Natural killer cell treated with Interleukin-12 subunit alpha and Interleukin-12 subunit beta and Interleukin-15 and Interleukin-18, amount 100 ng/mL, for 72 hours (primary cell): ENCODE results near the gene SIT1. TPM values are rescaled to one million over a fixed set of nuclear protein-coding genes. Genes with fewer than 3 reads are reported as not detected.
A peak's percentile ranks its signal among the peaks of the same experiment; 100 is the strongest.

Experiments
- ATAC-seq, 2 donors: fragments of 150-1000 bp; cut with Tn5 transposase in 1 of 2; sonication (Bioruptor Pico), chemical (Tn5 transposase) in 1 of 2; 2 replicates each; pipeline ENCODE4 v1.10.0; 2021
- DNase-seq: peaks from one replicate; pipeline ENCODE4 v3.0.0; 2022; ENCODE audit warnings: low spot score
- H3K27ac Mint-ChIP-seq, 2 donors: 1 replicate in 1 of 2; 2 replicates in 1 of 2; pipeline ENCODE4 v1.8.0; 2022; ENCODE audit warnings: mixed read lengths in 2 of 2, mild to moderate bottlenecking in 1 of 2, moderate library complexity in 1 of 2
- H3K27me3 Mint-ChIP-seq, 2 donors: 1 replicate in 1 of 2; 2 replicates in 1 of 2; pipeline ENCODE4 v1.8.0; 2022; ENCODE audit warnings: mixed read lengths in 2 of 2
- H3K36me3 Mint-ChIP-seq: one replicate; pipeline ENCODE4 v1.8.0; 2022; ENCODE audit warnings: mixed read lengths
- H3K4me1 Mint-ChIP-seq, 2 donors: 1 replicate in 1 of 2; 2 replicates in 1 of 2; pipeline ENCODE4 v1.8.0; 2022; ENCODE audit warnings: low read depth in 2 of 2, mixed read lengths in 2 of 2, mild to moderate bottlenecking in 1 of 2
- H3K4me3 Mint-ChIP-seq: one replicate; pipeline ENCODE4 v1.8.0; 2022; ENCODE audit warnings: mixed read lengths
- H3K9me3 Mint-ChIP-seq: 2 replicates; pipeline ENCODE4 v1.8.0; 2022; ENCODE audit warnings: mixed read lengths
- total RNA-seq, 2 donors: library from RNA; stranded (reverse); gene quantifications; one replicate each; pipeline ENCODE4 v1.2.3, GENCODE V29; 2022

Gene SIT1, protein sequence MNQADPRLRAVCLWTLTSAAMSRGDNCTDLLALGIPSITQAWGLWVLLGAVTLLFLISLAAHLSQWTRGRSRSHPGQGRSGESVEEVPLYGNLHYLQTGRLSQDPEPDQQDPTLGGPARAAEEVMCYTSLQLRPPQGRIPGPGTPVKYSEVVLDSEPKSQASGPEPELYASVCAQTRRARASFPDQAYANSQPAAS
- total RNA-seq: 1 to 10 TPM; 3.5 to 7.1 TPM

DNA sequence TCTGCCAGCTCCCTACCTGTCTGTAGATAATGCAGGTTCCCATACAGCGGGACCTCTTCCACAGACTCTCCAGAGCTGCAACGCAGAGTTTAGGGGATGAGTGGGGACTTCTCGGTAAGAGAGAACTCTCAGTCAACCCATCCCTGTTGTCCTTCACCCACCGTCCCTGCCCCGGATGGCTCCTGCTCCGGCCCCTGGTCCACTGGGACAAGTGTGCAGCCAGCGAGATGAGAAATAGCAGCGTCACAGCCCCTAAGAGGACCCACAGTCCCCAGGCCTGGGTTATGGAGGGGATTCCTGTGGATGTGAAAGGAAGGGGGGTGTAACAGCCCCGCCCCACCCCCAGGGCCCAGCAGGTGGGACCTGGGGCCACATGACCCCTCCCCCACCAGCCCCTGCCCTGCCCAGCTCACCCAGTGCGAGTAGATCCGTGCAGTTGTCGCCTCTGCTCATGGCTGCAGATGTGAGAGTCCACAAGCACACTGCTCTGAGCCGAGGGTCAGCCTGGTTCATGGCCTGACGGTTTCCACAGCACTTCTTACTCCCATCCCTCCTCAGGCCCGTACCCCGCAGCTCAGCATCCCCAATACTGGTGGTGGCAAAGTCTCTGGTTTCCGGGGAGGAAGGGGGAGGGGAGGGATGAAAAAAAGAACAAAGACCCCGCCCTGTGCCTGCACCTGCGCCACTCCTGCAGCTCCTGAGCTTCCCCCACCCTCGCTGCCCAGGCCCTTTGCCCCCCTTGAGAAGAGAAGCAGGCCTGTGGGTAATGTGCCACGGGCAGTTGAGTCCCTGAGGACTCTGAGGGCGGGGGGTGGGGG, at the start of gene SIT1:
SIT1 (minus strand) TSS at position 591 of the 818 bp plus-strand sequence; CDS start at position 513, 78 bp downstream.
- H3K4me1 Mint-ChIP-seq: peaks cover 34 to 35% of the 10 kb centered on the region in 2 donors
- DNase-seq: no peak
- peak within 1 kb of the TSS; percentile 60 for H3K4me3 Mint-ChIP-seq
- H3K9me3 Mint-ChIP-seq: no peaks in the 10 kb centered on the region
- ATAC-seq: no peak
- H3K27me3 Mint-ChIP-seq: no peaks in the 10 kb centered on the region
- peak within 1 kb of the TSS; percentile 86 to 94 for H3K27ac Mint-ChIP-seq
- H3K36me3 Mint-ChIP-seq: no peaks in the 10 kb centered on the region

DNA sequence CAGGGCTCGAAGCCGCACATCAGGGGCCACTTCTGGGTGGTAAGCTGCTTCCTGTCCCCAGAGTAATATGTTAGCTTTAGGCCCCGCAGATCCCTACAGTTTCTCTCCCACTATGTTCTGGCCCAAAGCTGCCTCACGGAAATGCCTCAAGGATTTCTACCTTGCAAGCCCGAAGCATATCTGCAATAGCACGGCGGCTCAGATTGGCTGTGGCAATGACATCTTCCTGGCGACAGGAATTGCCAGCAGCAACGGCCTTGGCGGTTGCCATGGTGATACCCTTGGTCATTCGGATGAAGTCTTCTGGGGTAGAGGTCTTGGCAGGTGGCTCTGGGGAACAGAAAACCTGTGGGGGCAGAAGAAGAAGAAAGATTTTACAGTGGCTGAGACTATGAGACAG, 49.3 kb upstream of the SIT1 start:
- ATAC-seq (no peak), DNase-seq (no peak)
- H3K4me1 Mint-ChIP-seq: peaks cover 8 to 13% of the 10 kb centered on the region in 2 donors
- H3K36me3 Mint-ChIP-seq: peaks cover 16% of the 10 kb centered on the region
- no peak overlapping the region for H3K4me3 Mint-ChIP-seq
- H3K27me3 Mint-ChIP-seq: no peaks in the 10 kb centered on the region
- no peaks in the 10 kb centered on the region for H3K9me3 Mint-ChIP-seq
- no peak overlapping the region for H3K27ac Mint-ChIP-seq

DNA sequence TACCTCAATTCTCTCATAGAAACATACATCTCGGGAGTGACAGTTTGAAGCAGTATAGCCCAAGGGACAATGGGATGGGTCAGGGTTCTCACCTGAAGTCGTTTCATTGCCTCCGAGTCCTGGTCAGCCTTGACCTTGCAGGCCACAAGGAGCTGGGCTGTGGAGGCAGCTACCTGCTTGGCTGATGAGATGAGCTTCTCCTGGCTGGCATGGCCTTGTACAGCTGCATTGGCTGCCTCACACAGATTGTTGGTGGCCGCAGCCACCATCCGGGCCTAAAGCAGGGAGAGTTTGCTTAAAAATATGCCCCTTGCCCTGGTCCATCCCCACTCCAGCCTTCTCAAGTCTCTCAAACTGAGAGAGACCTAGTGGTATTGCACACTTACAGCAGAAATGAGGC, 47.5 kb upstream of the SIT1 start:
- no peak for DNase-seq
- Mint-ChIP-seq H3K27ac (peak overlapping the region in 1 of 2 donors; percentile 43), H3K9me3 (no peaks in the 10 kb centered on the region), H3K27me3 (no peaks in the 10 kb centered on the region), H3K4me3 (no peak overlapping the region), H3K4me1 (peaks cover 8 to 13% of the 10 kb centered on the region in 2 donors), H3K36me3 (peaks cover 14% of the 10 kb centered on the region)
- no peak for ATAC-seq

DNA sequence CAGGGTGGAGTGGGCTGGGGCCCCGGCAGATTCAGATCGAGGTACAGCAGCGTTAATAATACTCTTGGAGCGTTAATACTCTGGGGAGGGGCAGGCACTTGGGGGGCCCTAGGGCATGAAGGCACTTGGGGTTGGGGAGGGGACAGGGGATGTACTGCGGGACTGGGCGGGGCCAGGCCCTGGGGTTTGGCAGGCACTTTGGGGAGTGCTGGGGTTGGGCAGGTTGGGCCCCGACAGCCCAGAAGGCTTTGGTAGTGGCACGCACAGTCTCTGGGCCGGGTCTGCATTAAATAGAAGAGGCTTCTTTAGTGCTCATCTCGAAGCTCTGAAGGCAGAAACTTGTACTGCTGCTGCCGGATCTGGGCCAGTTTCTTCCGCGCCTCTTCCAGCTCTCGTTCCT, 46.8 kb upstream of the SIT1 start:
- no peak overlapping the region for H3K27ac Mint-ChIP-seq
- H3K27me3 Mint-ChIP-seq: no peaks in the 10 kb centered on the region
- H3K4me1 Mint-ChIP-seq: peaks cover 8 to 13% of the 10 kb centered on the region in 2 donors
- ATAC-seq: no peak
- H3K9me3 Mint-ChIP-seq: no peaks in the 10 kb centered on the region
- peaks cover 9% of the 10 kb centered on the region for H3K36me3 Mint-ChIP-seq
- peak; percentile 37 for DNase-seq
- no peak overlapping the region for H3K4me3 Mint-ChIP-seq

DNA sequence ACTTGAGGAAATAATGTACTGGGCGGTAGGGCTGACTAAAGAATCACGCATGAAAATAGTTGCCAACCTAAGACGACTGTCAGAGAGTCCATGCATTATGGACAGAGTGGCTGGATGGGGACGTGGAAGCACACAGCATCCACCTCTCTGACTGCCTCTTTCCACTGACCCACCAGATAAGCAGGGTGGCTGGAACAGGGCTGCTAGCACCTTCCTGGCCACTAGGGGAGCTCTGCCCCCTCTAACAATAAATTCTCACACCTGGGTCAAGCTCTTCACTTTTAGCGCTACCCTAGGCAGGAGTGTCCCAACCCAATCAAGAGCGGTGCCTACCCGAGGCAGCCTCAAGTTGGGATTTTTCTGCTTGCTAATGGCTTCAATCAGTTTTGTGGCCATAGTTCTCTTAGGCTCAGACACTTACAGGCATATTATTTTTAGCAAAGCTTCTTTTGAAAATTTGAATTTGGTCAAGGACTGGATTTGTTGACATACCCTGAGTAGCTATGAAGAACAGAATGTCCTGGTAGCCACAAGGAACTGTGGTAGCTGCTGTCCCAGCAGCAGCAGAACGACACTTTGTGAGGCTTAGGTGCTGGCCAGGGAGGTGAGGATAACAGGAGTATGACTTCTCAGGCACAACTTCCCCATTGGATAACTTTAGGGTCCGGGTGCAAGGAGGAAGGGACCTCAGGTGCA, 45.9 kb upstream of the SIT1 start:
- peak overlapping the region in 1 of 2 donors; percentile 17 for H3K27ac Mint-ChIP-seq
- no peaks in the 10 kb centered on the region for H3K27me3 Mint-ChIP-seq
- peaks cover 9% of the 10 kb centered on the region for H3K36me3 Mint-ChIP-seq
- H3K9me3 Mint-ChIP-seq: no peaks in the 10 kb centered on the region
- H3K4me3 Mint-ChIP-seq: no peak overlapping the region
- peaks cover 8 to 18% of the 10 kb centered on the region in 2 donors for H3K4me1 Mint-ChIP-seq
- ATAC-seq (peak; percentile 81 to 84), DNase-seq (peak; percentile 69)

DNA sequence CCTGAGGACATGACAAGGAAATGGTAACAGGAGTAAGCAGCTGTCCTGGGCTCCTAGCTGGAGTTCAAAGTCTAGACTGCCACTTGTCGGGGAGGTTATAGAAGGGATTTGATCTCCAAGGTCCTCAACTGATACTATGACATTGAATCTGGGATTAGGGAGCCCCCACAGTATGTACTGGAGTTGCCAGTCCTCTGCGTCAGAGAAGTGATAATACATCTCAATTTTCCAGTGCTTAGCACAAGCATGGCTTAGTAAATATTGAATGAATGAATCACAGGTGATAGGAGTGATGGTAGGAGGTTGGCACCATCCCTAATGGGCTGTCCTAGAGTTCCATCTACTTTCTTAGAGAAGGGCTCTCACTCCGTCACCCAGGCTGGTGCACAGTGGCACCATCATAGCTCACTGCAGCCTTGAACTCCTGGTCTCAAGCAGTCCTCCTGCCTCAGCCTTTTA, 45.2 kb upstream of the SIT1 start:
- Mint-ChIP-seq H3K36me3 (peaks cover 9% of the 10 kb centered on the region), H3K4me1 (peaks cover 14 to 20% of the 10 kb centered on the region in 2 donors), H3K9me3 (no peaks in the 10 kb centered on the region), H3K27me3 (no peaks in the 10 kb centered on the region), H3K27ac (no peak overlapping the region), H3K4me3 (no peak overlapping the region)
- ATAC-seq (no peak), DNase-seq (no peak)

DNA sequence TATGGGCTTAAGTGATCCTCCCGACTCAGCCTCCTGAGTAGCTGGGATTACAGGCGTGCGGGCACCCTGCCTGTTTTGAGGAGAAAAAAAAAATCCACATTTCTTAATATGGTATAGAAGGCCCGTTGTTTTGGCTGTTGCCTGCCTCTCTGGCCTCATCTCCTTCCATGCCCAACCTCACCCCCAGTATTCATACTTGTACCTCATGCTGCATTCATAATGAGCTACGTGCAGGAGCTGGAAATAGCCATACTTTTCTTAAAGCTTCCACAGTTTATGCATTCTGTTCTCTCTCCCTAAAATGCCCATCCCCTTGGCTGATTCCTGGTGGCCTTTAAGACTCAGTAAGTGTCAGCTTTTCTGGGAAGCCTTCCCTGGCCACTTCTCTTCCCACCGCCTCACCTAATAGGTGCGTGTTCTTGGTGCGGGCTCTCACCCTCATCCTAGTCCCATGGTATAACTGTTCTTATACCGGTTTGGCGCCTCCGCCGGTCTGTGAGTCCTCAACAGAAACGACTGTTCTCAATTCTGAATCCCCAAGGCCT, 41.1 kb upstream of the SIT1 start:
- Mint-ChIP-seq H3K4me3 (peak overlapping the region; percentile 91), H3K9me3 (no peaks in the 10 kb centered on the region), H3K36me3 (peaks cover 4% of the 10 kb centered on the region), H3K4me1 (peaks cover 11 to 21% of the 10 kb centered on the region in 2 donors), H3K27ac (peak overlapping the region; percentile 16 to 58), H3K27me3 (no peaks in the 10 kb centered on the region)
- DNase-seq: no peak
- no peak for ATAC-seq

DNA sequence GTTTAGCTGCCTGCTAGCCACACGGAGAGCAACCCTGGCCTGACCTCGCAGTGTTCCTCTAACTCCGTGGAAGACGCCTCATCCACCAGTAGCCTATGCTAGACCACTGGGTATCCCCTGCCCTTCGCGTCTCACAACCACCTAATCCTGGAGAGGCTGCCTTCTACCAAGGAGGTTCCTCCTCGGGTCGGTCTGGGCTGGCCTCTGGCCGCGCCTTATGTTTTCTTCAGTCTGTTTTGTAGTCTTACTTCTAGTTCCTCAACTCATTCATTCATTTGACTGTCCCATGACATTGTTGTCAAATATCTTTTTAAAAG, 40.6 kb upstream of the SIT1 start:
- H3K27me3 Mint-ChIP-seq: no peaks in the 10 kb centered on the region
- no peaks in the 10 kb centered on the region for H3K9me3 Mint-ChIP-seq
- ATAC-seq: peak in 1 of 2 donors; percentile 47
- DNase-seq: no peak
- peak overlapping the region; percentile 16 to 58 for H3K27ac Mint-ChIP-seq
- peaks cover 6 to 16% of the 10 kb centered on the region in 2 donors for H3K4me1 Mint-ChIP-seq
- peak overlapping the region; percentile 91 for H3K4me3 Mint-ChIP-seq
- H3K36me3 Mint-ChIP-seq: no peaks in the 10 kb centered on the region

DNA sequence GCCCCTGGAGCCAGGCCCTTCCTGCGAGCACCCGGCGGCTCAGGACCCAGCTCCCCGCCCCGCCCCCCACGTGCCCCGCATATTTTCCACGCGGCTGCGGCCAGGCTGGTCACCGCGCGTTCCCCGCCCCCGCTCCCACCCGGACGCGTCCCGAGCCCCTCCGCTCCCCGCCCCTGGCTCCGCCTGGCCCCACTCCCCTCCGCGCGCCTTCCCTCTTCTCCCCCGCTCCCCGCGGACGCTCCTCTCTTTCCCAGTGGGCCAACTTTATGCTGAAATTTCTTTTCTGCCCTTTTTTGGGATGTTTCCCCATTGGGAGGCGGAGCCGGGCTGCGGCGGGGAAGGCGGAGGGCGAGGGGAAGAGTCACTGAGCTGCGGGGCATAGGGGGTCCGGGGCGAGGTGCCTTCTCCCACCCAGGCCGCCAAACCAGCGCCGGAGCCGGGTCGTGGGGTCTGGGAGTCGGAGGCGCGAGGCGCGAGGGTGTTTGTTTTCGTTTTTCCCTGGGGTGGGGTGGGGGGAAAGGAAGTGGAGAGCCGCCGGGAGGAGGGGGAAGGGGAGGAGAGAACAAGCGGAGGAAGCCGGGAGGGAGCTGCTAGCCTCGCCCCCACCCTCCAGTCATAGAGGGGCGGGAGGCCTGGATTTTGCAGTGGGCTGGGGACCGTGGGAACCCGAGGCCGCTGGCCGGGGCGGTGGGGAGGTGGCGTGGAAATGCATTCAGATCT, 40.0 kb upstream of the SIT1 start:
- peak overlapping the region; percentile 91 for H3K4me3 Mint-ChIP-seq
- H3K36me3 Mint-ChIP-seq: no peaks in the 10 kb centered on the region
- ATAC-seq (peak; percentile 65 to 69), DNase-seq (no peak)
- no peaks in the 10 kb centered on the region for H3K9me3 Mint-ChIP-seq
- peaks cover 5 to 16% of the 10 kb centered on the region in 2 donors for H3K4me1 Mint-ChIP-seq
- H3K27ac Mint-ChIP-seq: peak overlapping the region; percentile 16 to 58
- H3K27me3 Mint-ChIP-seq: no peaks in the 10 kb centered on the region

DNA sequence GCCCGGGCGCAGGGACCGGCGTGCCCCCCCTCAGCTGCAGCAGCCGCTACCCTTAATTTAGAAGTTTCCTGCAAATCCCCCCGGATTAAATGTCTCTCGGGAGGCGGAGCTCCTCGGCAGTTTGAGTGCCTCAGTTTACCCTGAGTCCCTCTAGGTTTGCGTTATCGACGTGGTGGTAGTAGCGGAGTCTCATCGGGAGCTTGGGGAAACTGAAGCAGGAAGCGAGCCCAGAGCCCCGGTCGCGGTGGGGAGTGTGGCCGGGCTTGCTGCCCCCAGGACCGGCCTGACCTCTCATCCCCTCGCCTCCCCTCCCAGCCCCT, 39.5 kb upstream of the SIT1 start:
- Mint-ChIP-seq H3K4me3 (peak overlapping the region; percentile 91), H3K27ac (no peak overlapping the region), H3K9me3 (no peaks in the 10 kb centered on the region)

DNA sequence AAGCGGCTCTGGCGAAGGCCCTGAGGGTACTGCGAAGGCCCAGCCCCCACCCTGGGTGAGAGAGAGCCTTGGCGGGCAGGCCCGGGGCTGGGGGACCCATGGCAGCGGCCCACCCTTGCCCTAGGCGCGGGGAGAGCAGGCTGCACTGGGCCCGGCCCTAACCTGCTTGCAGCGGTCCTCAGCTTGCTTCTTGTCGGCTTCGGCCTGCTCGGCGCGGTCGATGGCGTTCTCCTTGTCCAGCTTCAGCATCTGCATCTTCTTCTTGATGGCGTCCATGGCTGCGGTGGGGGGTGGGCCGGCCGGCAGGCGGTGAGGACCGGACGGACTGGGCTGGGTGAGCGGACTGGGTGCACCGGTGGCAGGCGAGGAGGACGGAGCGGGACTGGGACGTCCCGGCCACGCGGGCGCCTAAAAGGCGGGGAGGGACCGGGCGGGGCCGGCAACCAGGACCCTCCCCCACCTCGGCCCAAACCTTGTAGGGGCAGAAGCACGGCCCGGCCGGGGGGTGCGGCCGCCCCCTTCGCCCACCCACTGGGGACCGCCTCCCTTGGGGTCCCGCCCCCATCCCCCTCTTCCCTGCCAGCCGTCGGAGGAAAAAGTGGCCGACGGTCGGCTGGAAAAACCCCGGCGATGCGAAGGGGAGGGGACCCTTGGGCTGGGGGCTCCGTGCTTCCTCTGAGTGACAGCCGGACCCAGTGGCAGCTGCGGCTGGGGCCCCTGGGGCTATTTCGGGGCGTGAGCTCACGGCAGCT, 39.0 kb upstream of the SIT1 start, which contains the start of gene TPM2:
TPM2 (minus strand) TSS at position 384 of the 752 bp plus-strand sequence; CDS start at position 276, 108 bp downstream.
- Mint-ChIP-seq H3K4me1 (peaks cover 5 to 16% of the 10 kb centered on the region in 2 donors), H3K27ac (peak within 1 kb of the TSS; percentile 16 to 58), H3K9me3 (no peaks in the 10 kb centered on the region), H3K27me3 (no peaks in the 10 kb centered on the region), H3K36me3 (no peaks in the 10 kb centered on the region), H3K4me3 (peak within 1 kb of the TSS; percentile 91)
- DNase-seq (no peak), ATAC-seq (no peak)

More for the DNA sequence above, 39.5 kb upstream of the SIT1 start:
- H3K4me1 Mint-ChIP-seq: peaks cover 5 to 16% of the 10 kb centered on the region in 2 donors
- DNase-seq (no peak), ATAC-seq (no peak)
- no peaks in the 10 kb centered on the region for H3K36me3 Mint-ChIP-seq
- no peaks in the 10 kb centered on the region for H3K27me3 Mint-ChIP-seq

DNA sequence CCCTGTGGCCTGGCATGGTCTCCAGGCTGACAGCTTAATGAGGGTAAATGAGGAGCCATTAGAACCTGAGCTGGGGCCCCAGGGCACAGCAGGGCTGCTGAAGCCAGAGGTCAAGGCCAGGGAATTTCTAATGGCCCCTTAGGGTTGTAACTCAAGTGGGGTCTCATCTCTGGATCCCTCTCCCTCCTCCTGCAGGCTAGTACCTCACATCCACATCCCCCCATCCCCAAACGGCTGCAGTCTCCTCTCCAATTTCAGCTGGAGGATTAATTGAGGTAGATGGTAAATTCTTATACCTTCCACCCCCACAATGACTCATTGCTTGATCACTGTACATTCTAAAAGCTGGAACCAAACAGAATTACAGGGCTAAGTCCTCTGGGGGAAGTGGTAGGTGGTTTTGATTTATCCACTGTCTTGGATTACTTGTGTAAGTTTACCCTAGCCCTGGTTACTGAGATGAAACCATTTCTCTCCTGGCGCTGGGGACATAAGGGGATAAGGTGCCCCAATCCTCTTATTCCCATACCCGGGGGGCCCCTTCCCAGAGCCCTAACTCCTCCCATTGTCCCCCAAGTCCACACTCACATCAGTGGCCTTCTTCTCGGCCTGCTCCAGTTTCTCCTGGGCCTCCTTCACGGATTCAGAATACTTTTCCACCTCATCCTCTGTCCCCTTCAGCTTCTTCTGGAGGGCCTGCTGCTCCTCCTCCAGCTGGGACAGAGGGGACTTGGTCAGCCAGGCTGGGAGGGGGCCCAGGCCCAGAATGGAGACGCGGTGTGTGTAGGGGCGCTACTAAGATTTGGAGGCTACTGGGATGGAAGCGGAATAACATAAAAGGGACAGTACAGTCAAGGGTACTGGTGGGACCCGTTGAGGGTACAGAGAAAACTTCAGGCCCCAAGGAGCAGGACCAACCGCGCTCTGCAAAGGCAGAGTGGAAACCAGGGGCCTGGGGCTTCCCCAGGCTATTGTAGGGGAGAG, 38.1 kb upstream of the SIT1 start:
- ATAC-seq (no peak), DNase-seq (no peak)
- Mint-ChIP-seq H3K9me3 (no peaks in the 10 kb centered on the region), H3K4me1 (peaks cover 5 to 16% of the 10 kb centered on the region in 2 donors), H3K4me3 (peak overlapping the region; percentile 31), H3K27ac (no peak overlapping the region), H3K27me3 (no peaks in the 10 kb centered on the region), H3K36me3 (no peaks in the 10 kb centered on the region)
